Nephron (organoid): ENCODE results near the gene TTC16.

Source experiments
- H3K27ac Mint-ChIP-seq, 3 experiments: 2 replicates each; pipeline ENCODE4 v1.8.0; 2020; ENCODE audit warnings: mixed read lengths in 3 of 3, mild to moderate bottlenecking in 2 of 3, moderate library complexity in 1 of 3
- H3K27me3 Mint-ChIP-seq: 2 replicates; pipeline ENCODE4 v1.8.0; 2021; ENCODE audit warnings: low read depth, mild to moderate bottlenecking, moderate library complexity, mixed read lengths
- H3K36me3 Mint-ChIP-seq: 2 replicates; pipeline ENCODE4 v1.8.0; 2020; ENCODE audit warnings: low read depth, mixed read lengths
- H3K4me1 Mint-ChIP-seq: 2 replicates; pipeline ENCODE4 v1.8.0; 2020; ENCODE audit warnings: mixed read lengths
- H3K4me3 Mint-ChIP-seq, 3 experiments: 2 replicates each; pipeline ENCODE4 v1.8.0; 2020; ENCODE audit warnings: mild to moderate bottlenecking in 3 of 3, mixed read lengths in 3 of 3, moderate library complexity in 2 of 3
- H3K9me3 Mint-ChIP-seq: 2 replicates; pipeline ENCODE4 v1.8.0; 2020; ENCODE audit warnings: mixed read lengths
- CTCF ChIP-seq, 3 experiments: fragments of 200-600 bp; sonication (generic); IDR thresholded peaks; one replicate each; pipeline ENCODE4 v1.5.0; 2021; ENCODE audit warnings: antibody characterized with exemption in 3 of 3; ENCODE audit not compliant: unreplicated experiment in 3 of 3

Gene TTC16

DNA sequence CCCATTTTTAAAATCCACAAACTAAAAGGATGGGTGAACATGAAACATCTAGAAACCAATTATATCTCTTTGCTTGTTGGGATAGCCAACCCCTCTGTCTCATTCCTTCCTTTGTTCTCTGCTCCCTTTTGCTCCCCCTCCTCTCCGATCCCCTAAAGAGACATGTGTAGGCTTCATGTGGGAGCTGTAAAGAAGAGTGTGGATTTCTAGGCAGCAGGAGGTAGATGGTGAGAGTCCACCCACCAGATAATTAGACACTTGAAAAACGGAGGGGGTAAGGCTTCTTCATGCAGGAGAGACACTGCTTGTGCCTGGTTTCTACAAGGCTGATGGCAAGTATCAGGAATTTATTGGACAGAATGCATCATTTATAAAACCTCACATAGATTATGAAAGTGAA is 36.4 kb upstream of the TTC16 start:
- Mint-ChIP-seq H3K27me3 (no peaks in the 10 kb centered on the region), H3K36me3 (peaks cover 36% of the 10 kb centered on the region), H3K4me3 (no peak overlapping the region), H3K9me3 (no peaks in the 10 kb centered on the region), H3K27ac (no peak overlapping the region), H3K4me1 (peaks cover 5% of the 10 kb centered on the region)
- no peak for TF ChIP-seq CTCF (IDR thresholded peaks at IDR 0.05; ENCODE audit: unreplicated experiment in 3 of 3)

DNA sequence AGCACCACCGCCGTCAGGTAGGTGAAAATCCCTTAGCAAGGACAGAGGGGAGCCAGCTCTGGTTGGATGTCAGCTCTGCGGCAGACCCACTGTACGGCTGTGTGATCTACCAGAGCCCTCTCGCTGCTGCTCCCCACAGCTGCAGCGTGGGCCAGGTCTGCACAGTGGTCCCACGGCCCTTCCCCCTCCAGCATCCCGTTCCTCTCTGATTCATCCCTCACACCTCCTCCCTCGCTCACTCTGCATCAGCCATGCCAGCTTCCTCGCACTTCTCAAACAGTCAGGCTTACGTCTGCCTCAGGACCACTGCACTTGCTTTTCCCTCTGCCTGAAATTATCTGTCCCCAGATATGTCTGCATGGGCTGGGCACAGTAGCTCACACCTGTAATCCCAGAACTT is 35.7 kb upstream of the TTC16 start:
- Mint-ChIP-seq H3K4me3 (no peak overlapping the region), H3K27me3 (no peaks in the 10 kb centered on the region), H3K9me3 (no peaks in the 10 kb centered on the region), H3K27ac (no peak overlapping the region), H3K36me3 (peaks cover 31% of the 10 kb centered on the region), H3K4me1 (peaks cover 5% of the 10 kb centered on the region)
- TF ChIP-seq CTCF (IDR thresholded peaks at IDR 0.05; ENCODE audit: unreplicated experiment in 3 of 3), result no peak

GRCh38 chr9:127680846-127681245 is 35.0 kb upstream of the TTC16 start:
- Mint-ChIP-seq H3K27ac (no peak overlapping the region), H3K4me1 (peaks cover 5% of the 10 kb centered on the region), H3K4me3 (no peak overlapping the region)

DNA sequence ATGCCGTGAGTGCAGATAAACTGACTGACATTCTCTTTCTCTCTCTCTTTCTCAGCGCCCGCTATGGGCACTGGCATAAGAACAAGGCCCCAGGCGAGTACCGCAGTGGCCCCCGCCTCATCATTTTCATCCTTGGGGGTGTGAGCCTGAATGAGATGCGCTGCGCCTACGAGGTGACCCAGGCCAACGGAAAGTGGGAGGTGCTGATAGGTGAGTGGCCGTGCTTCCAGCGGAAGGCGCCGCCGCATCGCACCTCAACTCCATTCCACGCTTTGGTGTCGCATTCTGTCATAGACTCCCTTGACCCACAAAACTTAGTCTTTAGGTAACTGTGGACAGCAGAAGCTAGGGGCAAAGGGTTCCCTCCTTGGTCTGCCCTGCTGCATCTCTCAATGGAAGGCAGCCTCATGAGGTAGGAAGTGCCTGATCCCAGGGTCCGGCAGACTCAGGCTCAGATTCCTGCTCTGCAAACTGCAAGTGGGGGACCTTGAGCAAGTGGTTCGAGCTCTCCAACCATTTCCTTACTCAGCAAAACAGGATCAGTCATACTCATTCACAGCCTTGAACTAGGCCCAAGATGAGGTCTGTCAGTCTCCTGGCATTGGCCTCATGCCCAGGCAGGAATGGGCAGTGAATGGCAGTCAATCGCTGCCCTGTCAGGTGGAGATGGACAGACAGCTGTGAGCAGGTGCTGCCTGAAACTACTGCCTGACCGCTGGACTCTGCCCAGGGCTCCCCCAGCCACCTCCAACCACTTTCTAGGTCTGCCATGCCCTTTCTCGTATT is 33.3 kb upstream of the TTC16 start:
- peaks cover 32% of the 10 kb centered on the region for H3K36me3 Mint-ChIP-seq
- H3K9me3 Mint-ChIP-seq, result no peaks in the 10 kb centered on the region
- TF ChIP-seq CTCF (IDR thresholded peaks at IDR 0.05; ENCODE audit: unreplicated experiment in 3 of 3), result no peak
- H3K27me3 Mint-ChIP-seq, result no peaks in the 10 kb centered on the region
- peaks cover 5% of the 10 kb centered on the region for H3K4me1 Mint-ChIP-seq
- H3K4me3 Mint-ChIP-seq, result no peak overlapping the region
- H3K27ac Mint-ChIP-seq, result no peak overlapping the region

More at GRCh38 chr9:127680846-127681245, 35.0 kb upstream of the TTC16 start:
- TF ChIP-seq CTCF (IDR thresholded peaks at IDR 0.05; ENCODE audit: unreplicated experiment in 3 of 3), result no peak
- H3K9me3 Mint-ChIP-seq, result no peaks in the 10 kb centered on the region
- no peaks in the 10 kb centered on the region for H3K27me3 Mint-ChIP-seq
- peaks cover 31% of the 10 kb centered on the region for H3K36me3 Mint-ChIP-seq

- no peak overlapping the region for H3K4me3 Mint-ChIP-seq
- H3K27me3 Mint-ChIP-seq, result no peaks in the 10 kb centered on the region
- no peak overlapping the region for H3K27ac Mint-ChIP-seq
- no peaks in the 10 kb centered on the region for H3K9me3 Mint-ChIP-seq
- peaks cover 31% of the 10 kb centered on the region for H3K36me3 Mint-ChIP-seq
- no peak for TF ChIP-seq CTCF (IDR thresholded peaks at IDR 0.05; ENCODE audit: unreplicated experiment in 3 of 3)
- peaks cover 3% of the 10 kb centered on the region for H3K4me1 Mint-ChIP-seq
Observed at GRCh38 chr9:127683723-127684122, 32.2 kb upstream of the TTC16 start.

- TF ChIP-seq CTCF (IDR thresholded peaks at IDR 0.05; ENCODE audit: unreplicated experiment in 3 of 3), result no peak
- Mint-ChIP-seq H3K4me3 (no peak overlapping the region), H3K36me3 (peaks cover 31% of the 10 kb centered on the region), H3K27me3 (no peaks in the 10 kb centered on the region), H3K27ac (no peak overlapping the region), H3K9me3 (no peaks in the 10 kb centered on the region), H3K4me1 (no peaks in the 10 kb centered on the region)
Observed at GRCh38 chr9:127684576-127684975, 31.3 kb upstream of the TTC16 start.
